Measurements from ENCODE around the gene PTPRD. TPM values are rescaled to one million over a fixed set of nuclear protein-coding genes. Genes with fewer than 3 reads are reported as not detected.

The PTPRD gene
- total and polyA plus RNA-seq, 9 of the 15 experiments (the other 6 are each of a cell fraction or from before 2014, with no cell fraction given) = 0.11 TPM; not detected in 8

DNA sequence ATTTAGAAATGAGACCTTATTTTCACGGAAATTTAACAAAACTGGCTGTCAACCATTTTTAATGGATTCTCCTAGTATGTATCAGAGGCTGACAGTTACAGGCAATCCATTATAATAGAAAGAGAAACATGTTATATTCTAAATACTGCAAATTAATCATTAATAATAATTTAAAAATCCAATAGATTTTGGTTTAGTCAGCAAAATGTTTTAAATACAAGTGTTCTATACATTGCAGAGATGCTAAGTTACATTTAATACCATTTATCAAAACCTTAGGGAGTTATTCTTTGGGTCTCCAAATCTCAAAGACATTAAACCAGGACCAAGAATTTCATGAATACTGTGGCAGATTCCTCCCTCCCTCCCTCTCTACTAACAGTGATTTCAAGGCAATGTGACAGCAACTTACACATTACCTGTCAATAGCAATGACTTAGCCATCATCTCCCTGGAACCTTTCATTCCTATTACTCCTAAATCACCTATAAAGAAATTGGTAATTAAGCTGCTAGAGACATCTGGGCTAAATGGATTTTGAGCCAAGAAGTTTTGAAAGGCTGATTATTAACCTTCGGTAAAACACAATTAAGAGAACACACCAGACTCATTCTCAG lies 2044.7 kb downstream of the PTPRD start:
- intact Hi-C loops (cut with micrococcal nuclease) = no loop called here
- in situ Hi-C loops (cut with MboI) = no loop called here
- TF ChIP-seq E2F3 (CRISPR knock-in tag; IDR thresholded peaks at IDR 0.05) (no peak), CAMTA2 (CRISPR knock-in tag; conservative IDR thresholded peaks at IDR 0.05) (no peak), ZNF431 (CRISPR knock-in tag; IDR thresholded peaks at IDR 0.05) (no peak), ZNF316 (IDR thresholded peaks at IDR 0.05) (peak; percentile 34; the same call in 1 of the 2 replicates)
- DNase-seq (ENCODE audit: extremely low read depth in 1 of 4, low spot score in 3 of 4) (no peak), ATAC-seq (no peak), FAIRE-seq (no peak)
- 0% methylated on average over 2 of the region's 2 CpGs for WGBS (ENCODE audit: insufficient coverage, low coverage, missing lambda C conversion rate)
- H3K36me3 ChIP-seq (ENCODE audit: control insufficient read depth, insufficient read depth, low read length) = no peaks in the 10 kb centered on the region
- no peaks in the 10 kb centered on the region for H3K4me1 ChIP-seq (replicated peaks in 1 of 2; ENCODE audit: control insufficient read depth in 2 of 2, insufficient read depth in 2 of 2, low read length in 2 of 2)
- CTCF ChIA-PET (ENCODE audit: low intra/inter-chr PET ratio) = no interaction called here
- no peaks in the 10 kb centered on the region for H3K9me3 ChIP-seq (replicated peaks; ENCODE audit: control insufficient read depth, insufficient read depth, low read depth, low read length)
- POLR2A ChIA-PET = no interaction called here
- no TSS peak for BruUV-seq (replicated peaks)
- H3K4me2 ChIP-seq (ENCODE audit: insufficient read depth, low read length) = no peak overlapping the region
- H2AFZ ChIP-seq (ENCODE audit: low read depth, low read length) = no peak overlapping the region
- H3K9ac ChIP-seq (ENCODE audit: insufficient read depth in 1 of 2, low read depth in 2 of 2, low read length in 2 of 2) = no peak overlapping the region
- no peak overlapping the region for H3K4me3 ChIP-seq
- H3K79me2 ChIP-seq (ENCODE audit: control insufficient read depth, insufficient read depth, low read length) = no peaks in the 10 kb centered on the region
- no peak overlapping the region for H3K27ac ChIP-seq (ENCODE audit: extremely low read depth, low read depth, low read length)
- H4K20me1 ChIP-seq (replicated peaks; ENCODE audit: control insufficient read depth, insufficient read depth, low read length) = no peaks in the 10 kb centered on the region
- no peaks in the 10 kb centered on the region for H3K27me3 ChIP-seq (ENCODE audit: control insufficient read depth in 2 of 2, insufficient read depth in 2 of 2, low read length in 2 of 2)
- no peaks in the 10 kb centered on the region for H3K9me1 ChIP-seq (ENCODE audit: control insufficient read depth, insufficient read depth, low read length)

DNA sequence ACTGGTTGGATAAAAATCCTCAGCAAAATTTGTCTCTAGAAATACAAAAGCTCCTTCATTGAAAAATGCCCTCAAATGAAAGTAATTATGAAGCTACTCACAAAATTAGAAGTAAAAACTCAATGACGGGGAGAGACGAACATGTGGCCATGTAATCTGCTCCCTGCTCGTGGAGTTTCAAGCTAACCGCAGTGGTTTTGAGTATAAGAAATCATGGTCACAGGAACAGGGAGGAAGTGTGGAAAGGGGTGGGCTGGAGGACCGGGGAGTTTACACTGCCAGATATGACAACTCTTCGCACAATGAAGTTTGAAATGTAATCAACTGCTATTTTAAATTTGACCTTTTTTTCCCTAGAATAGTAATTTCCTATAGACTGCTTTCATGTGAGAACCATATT lies 2047.8 kb downstream of the PTPRD start:
- no peaks in the 10 kb centered on the region for H3K9me1 ChIP-seq (ENCODE audit: control insufficient read depth, insufficient read depth, low read length)
- H4K20me1 ChIP-seq (replicated peaks; ENCODE audit: control insufficient read depth, insufficient read depth, low read length) = no peaks in the 10 kb centered on the region
- POLR2A ChIA-PET = no interaction called here
- no peak overlapping the region for H3K9ac ChIP-seq (ENCODE audit: insufficient read depth in 1 of 2, low read depth in 2 of 2, low read length in 2 of 2)
- no peaks in the 10 kb centered on the region for H3K4me1 ChIP-seq (replicated peaks in 1 of 2; ENCODE audit: control insufficient read depth in 2 of 2, insufficient read depth in 2 of 2, low read length in 2 of 2)
- DNase-seq (ENCODE audit: extremely low read depth in 1 of 4, low spot score in 3 of 4) = no peak
- no peaks in the 10 kb centered on the region for H3K36me3 ChIP-seq (ENCODE audit: control insufficient read depth, insufficient read depth, low read length)
- 8% methylated on average over 5 of the region's 6 CpGs for WGBS (ENCODE audit: insufficient coverage, low coverage, missing lambda C conversion rate)
- CTCF ChIA-PET (ENCODE audit: low intra/inter-chr PET ratio) = no interaction called here
- in situ Hi-C loops (cut with MboI) = no loop called here
- no peaks in the 10 kb centered on the region for H3K79me2 ChIP-seq (ENCODE audit: control insufficient read depth, insufficient read depth, low read length)
- no peaks in the 10 kb centered on the region for H3K9me3 ChIP-seq (replicated peaks; ENCODE audit: control insufficient read depth, insufficient read depth, low read depth, low read length)
- H3K4me2 ChIP-seq (ENCODE audit: insufficient read depth, low read length) = no peak overlapping the region
- BruUV-seq (replicated peaks) = no TSS peak
- no peak overlapping the region for H3K27ac ChIP-seq (ENCODE audit: extremely low read depth, low read depth, low read length)
- H3K27me3 ChIP-seq (ENCODE audit: control insufficient read depth in 2 of 2, insufficient read depth in 2 of 2, low read length in 2 of 2) = no peaks in the 10 kb centered on the region
- no peak overlapping the region for H3K4me3 ChIP-seq
- H2AFZ ChIP-seq (ENCODE audit: low read depth, low read length) = no peak overlapping the region
- no peak for ATAC-seq
- no peak for FAIRE-seq
- intact Hi-C loops (cut with micrococcal nuclease) = no loop called here
- no peak for TF ChIP-seq ZNF133 (CRISPR knock-in tag; IDR thresholded peaks at IDR 0.05)
- no peak for TF ChIP-seq SNIP1 (IDR thresholded peaks at IDR 0.05; ENCODE audit: low read depth)
- TF ChIP-seq RFX5 (IDR thresholded peaks at IDR 0.05; ENCODE audit: low read depth, low read length) = no peak
- TF ChIP-seq ZFP30 (CRISPR knock-in tag; IDR thresholded peaks at IDR 0.05; ENCODE audit: borderline replicate concordance) = no peak
- TF ChIP-seq ZHX1 (conservative IDR thresholded peaks at IDR 0.05; ENCODE audit: low read length) = no peak
- TF ChIP-seq MCM7 (IDR thresholded peaks at IDR 0.05) = no peak
- TF ChIP-seq, protein P1, sequence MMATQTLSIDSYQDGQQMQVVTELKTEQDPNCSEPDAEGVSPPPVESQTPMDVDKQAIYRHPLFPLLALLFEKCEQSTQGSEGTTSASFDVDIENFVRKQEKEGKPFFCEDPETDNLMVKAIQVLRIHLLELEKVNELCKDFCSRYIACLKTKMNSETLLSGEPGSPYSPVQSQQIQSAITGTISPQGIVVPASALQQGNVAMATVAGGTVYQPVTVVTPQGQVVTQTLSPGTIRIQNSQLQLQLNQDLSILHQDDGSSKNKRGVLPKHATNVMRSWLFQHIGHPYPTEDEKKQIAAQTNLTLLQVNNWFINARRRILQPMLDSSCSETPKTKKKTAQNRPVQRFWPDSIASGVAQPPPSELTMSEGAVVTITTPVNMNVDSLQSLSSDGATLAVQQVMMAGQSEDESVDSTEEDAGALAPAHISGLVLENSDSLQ (IDR thresholded peaks at IDR 0.05) = no peak
- TF ChIP-seq SLC30A9 (CRISPR knock-in tag; IDR thresholded peaks at IDR 0.05) = no peak
- TF ChIP-seq CHD2 (IDR thresholded peaks at IDR 0.05; ENCODE audit: low read depth, low read length) = no peak
- TF ChIP-seq FIP1L1 (IDR thresholded peaks at IDR 0.05; ENCODE audit: low read depth, low read length, poor library complexity, severe bottlenecking) = no peak
- no peak for TF ChIP-seq CBX8 (IDR thresholded peaks at IDR 0.05; ENCODE audit: borderline replicate concordance, extremely low read depth, low read depth, low read length, poor library complexity, severe bottlenecking)
